GM19025 (cell line): ENCODE measurements around the gene HSPA12B.

Experiments
- ATAC-seq: cut with Tn5 transposase; IDR thresholded peaks from one replicate; pipeline ENCODE4 v1.9.1; 2021; ENCODE audit warnings: mild to moderate bottlenecking, low read depth, moderate library complexity; ENCODE audit not compliant: unreplicated experiment

The HSPA12B gene

DNA sequence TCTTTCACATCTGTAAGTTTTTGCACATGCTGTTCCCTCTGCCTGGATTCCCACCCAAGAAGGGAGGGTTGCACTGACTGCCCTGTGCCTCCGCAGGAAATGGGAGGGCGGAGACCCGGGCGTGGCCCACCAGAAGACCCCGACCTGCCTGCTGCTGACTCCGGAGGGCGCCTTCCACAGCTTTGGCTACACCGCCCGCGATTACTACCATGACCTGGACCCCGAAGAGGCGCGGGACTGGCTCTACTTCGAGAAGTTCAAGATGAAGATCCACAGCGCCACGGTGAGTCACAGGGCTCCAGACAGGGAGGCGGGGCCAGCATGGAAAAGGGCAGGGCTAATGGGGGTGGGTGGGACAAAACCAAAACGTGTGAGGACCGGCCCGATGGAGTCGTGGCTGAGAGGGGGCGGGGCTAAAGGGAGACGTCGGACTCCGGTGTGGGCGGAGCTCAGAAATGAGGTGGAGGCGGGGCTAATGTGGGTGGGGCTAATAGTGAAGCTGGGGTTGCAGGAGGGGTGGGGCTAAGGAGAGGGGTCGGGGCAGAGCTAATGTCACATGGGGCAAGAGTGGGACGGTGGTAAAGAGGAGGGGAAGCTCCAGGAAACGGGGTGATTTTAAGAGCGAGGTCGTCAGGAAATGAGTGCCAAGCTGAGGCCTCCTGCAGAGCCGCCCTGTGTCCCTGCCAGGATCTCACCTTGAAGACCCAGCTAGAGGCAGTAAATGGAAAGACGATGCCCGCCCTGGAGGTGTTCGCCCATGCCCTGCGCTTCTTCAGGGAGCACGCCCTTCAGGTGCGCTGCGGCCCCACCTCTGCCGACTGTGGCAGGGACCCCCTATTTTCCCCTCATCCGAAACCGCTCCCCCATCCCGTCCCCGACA is 12.6 kb downstream of the HSPA12B start:
- peak; percentile 41 for ATAC-seq

DNA sequence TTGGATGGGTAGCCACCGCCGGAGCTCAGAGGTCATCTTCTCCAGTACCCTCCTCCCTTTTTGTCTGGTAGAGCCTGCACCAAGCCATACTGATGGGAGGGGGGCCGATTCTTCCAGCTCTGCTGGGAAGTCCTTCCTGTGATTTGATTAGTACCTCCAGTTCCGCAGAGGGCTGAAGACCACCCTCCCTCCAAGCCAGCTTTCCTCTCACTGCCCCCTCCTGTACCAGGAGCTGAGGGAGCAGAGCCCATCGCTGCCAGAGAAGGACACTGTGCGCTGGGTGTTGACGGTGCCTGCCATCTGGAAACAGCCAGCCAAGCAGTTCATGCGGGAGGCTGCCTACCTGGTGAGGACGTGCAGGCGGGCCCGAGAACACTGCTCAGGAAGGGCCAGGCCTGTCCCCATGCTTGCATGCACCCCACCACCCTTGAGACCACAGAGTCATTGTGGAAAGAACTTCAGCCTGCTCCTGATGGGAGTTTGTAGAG is 13.2 kb downstream of the HSPA12B start:
- no peak for ATAC-seq

DNA sequence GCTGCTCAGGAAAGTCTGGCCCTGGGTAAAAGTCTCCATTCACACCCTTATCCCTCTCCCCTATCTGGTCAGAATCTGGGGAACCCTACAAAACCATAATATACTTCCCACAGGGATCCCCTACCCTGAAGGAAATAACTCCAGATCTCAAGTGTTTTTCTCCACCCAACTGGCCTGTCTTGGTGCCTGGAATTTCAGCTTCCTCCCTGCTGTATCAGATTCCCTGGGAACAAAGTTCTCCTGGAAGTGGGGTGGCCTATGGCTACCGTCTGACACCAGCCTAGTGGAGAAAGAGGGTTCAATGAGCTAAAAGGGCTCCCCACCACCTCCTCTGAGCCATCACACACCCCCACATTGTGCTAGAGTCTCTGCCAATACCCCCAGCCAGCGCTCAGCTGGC is 15.0 kb downstream of the HSPA12B start:
- ATAC-seq: no peak

DNA sequence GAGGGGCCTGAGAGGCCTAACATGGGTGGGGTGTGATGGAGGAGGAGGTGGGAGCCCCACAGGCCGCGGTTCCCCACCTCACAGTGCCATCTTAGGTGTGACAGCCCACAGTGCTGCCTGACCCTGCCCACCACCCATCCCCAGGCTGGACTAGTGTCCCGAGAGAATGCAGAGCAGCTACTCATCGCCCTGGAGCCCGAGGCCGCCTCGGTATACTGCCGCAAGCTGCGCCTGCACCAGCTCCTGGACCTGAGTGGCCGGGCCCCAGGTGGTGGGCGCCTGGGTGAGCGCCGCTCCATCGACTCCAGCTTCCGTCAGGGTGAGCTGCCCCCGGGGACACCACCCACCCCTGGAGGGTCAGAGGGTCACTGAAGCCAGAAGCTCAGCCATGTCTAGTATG is 15.6 kb downstream of the HSPA12B start:
- ATAC-seq: no peak

DNA sequence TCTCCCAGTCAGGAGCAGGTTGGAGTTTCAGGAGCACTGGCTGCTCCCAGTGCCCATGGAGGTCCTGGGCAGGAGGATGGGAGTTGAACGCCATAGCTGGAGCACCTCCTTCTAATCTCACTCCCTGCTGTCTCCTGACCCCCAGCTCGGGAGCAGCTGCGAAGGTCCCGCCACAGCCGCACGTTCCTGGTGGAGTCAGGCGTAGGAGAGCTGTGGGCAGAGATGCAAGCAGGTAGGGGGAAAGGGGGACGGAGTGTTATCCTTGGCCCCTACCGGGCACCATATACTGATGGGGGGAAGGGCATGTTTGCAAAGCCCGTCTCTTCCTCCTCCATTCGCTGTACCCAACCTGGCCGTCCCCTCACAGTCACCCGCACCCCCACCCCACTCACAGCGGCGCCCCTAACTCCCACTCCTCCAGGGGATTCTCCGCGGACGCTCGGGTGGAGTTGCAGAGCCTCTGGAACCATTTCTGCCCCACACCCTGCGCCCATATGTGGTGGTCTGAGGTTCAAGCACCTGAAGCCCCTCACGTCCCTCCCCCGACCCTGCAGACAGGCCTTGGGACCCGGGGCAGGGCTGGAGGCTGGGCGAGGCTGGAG is 16.7 kb downstream of the HSPA12B start:
- ATAC-seq: no peak

DNA sequence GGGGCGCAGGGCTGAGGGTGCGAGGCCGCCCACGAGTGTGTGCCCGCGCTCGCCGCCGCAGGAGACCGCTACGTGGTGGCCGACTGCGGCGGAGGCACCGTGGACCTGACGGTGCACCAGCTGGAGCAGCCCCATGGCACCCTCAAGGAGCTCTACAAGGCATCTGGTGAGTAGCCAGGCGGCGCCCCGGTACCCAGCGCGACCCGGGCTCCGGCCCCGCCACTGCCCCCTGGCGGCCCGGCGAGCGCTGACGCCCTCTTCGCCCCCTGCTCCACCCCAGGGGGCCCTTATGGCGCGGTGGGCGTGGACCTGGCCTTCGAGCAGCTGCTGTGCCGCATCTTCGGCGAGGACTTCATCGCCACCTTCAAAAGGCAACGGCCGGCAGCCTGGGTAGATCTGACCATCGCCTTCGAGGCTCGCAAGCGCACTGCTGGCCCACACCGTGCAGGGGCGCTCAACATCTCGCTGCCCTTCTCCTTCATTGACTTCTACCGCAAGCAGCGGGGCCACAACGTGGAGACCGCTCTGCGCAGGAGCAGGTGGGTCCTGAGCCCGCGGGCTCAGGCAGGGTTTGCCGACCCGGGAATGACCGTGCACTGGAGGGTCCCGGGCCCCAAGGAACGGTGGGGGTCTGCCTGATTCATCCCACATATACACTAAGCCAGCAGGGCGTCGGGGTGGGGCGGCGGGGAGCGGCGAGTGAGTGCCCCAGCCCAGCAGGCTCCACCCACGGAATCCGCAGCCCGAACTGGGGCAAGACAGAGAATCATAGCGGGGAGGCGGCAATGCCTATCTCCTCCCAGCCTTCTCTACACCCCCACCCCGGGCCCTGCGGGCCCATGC is 17.4 kb downstream of the HSPA12B start:
- ATAC-seq: no peak

DNA sequence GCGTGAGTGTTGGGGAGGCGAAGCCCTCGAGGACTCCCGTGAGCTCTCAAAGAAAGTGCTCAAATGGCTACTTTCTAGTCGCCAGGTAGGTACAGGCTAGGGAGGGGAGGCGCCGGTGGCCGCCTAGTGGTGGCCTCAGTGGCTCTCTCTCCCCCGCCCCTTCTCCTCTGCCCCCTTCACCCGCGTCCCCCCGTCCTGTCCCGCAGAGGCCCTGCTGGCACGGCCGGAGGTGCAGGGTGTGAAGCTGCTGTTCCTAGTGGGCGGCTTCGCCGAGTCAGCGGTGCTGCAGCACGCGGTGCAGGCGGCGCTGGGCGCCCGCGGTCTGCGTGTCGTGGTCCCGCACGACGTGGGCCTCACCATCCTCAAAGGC is 18.8 kb downstream of the HSPA12B start:
- ATAC-seq: no peak

DNA sequence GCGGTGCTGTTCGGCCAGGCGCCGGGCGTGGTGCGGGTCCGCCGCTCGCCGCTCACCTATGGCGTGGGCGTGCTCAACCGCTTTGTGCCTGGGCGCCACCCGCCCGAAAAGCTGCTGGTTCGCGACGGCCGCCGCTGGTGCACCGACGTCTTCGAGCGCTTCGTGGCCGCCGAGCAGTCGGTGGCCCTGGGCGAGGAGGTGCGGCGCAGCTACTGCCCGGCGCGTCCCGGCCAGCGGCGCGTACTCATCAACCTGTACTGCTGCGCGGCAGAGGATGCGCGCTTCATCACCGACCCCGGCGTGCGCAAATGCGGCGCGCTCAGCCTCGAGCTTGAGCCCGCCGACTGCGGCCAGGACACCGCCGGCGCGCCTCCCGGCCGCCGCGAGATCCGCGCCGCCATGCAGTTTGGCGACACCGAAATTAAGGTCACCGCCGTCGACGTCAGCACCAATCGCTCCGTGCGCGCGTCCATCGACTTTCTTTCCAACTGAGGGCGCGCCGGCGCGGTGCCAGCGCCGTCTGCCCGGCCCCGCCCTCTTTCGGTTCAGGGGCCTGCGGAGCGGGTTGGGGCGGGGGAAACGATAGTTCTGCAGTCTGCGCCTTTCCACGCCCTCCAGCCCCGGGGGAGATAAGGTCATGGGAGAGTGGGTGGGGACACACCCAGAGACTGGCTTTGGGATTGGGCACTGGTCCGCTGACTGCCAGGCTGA is 19.3 kb downstream of the HSPA12B start:
- no peak for ATAC-seq

DNA sequence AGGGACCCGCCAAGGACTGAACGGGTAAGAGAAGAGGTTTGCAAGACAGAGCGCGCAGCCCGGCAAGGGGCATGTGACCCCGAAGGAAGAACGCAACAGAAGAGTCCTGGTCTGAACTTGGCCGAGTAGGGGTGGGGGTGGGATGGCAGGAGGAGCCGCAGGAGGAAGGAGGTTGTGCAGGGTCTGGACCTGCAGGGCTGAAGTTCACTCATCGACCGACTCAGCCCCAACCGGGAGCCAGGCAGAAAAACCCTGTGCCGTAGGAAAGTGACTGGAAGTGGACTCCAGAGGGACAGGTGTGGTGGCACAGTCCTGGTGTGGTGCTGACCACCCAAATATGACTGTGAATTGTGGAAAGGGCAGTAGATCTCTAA is 19.9 kb downstream of the HSPA12B start:
- ATAC-seq: no peak

DNA sequence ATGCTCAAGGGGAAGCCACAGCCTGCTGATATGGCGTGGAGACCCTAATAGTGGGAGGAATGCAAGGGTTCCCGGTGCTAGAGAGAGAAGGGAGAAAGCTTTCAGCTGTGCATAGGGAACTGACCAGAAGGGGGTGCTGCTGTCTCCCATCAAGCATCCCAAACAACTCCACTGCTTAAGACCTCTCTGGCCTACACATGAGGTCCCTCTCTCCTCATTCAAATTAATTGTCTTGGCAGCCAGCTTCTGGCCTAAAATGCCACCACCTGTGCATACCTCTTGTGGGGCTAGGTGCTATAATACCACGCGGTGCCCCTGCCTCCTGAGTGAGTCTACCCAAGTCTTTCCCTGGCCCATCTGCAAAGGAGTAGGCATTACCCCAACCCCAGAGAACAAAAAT is 20.6 kb downstream of the HSPA12B start:
- no peak for ATAC-seq

DNA sequence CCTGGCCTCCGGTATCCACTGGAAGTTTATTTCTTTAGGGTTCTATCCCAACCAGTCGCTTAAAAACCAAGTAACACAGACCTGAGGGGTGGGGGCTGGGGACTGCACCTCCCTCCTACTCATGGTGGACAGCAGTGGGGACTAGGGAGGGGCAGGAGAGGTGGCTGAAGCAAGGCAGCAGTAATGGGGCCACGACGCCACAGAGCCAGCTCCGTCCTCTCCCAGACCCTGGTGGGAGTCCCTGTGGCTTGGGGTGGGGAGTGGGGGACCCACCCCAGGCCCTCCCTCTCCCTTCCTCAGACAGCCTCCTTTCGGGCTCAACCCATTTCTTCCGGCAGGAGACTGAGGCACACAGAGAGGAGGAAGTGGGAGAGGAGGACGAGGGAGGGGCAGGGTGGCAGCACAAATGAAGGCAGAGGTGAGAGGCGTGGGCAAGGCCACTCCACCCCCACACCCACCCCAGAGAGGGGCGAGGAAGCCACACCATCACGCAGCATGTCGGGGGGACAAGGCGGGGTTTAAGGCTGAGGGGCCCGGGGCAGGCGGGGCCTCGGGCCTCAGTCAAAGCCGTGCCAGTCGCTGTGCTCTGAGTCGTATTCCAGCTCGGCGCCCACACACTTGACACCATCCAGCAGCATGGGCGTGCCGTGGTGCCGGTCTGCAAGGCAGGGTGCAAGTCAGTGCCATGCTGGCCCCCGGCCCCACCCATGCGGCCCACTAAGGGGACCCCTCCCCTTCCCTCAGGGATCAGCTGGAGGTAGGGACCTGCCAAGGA is 21.2 kb downstream of the HSPA12B start:
- ATAC-seq: no peak

DNA sequence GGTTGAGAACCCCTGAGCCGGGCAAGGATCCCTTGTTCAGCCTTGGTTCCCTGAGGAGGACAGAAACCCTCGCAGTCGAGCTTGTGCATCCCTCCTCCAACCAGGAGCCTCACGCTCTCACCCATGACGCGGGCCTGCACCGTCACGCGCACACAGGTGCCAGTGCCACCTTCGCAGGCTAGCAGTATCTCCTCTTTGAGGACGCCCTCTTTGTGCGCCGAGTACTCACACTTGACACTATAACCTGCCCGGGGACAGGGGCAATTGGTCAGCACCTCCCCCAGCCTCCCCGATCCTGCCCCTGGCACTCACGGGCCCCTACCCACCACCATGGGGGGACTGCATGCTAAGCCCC is 21.8 kb downstream of the HSPA12B start:
- ATAC-seq: no peak

DNA sequence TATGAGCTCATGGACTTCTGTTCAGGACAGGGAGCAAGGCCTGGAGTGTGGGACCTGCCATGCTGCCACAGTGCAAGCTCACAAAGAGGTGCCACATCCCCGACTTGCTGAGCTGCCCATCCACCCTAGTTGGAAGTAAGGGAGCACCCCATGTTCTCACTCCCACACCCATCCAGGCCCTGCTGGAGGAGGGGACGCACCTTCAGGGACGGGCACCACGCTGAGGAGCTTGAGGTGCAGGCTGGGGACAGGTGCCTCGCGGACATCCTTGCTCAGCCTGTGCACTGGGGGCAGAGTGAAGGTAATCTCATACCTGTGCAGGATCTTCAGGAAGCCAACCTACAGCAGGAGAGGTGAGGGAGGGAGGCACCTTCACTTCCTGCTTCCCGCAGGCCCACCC is 22.8 kb downstream of the HSPA12B start:
- ATAC-seq: no peak

DNA sequence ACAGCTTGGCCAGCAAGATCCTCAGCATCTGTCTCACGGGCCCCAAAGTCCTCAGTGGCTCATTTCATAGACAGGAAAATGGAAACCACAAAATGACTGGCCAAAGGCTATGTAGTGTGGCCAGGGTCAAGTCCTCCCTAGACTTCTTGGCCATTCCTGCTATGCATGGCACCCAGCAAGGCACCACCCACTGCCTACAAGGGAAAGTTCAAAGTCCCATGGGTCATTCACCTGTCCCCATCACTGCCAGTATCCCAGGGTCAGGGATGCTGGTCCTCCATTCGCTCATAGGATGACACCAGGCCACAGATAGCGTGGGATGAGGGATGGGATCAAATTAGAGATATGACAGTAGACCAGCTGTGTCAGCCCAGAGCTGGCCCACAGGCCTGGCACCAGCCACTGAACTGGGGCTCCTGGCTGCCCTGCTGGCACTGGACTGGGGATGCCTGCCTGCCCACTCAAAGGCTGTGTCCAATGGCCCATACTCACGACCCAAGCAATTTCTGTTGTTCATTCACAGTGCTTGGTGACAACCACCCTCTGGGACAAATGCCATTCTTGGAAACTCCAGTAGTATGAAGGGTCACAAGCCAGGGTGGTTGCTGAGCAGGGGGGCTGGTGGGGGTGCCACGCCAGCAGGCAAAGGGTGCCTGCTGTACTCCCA is 23.5 kb downstream of the HSPA12B start:
- ATAC-seq: no peak

DNA sequence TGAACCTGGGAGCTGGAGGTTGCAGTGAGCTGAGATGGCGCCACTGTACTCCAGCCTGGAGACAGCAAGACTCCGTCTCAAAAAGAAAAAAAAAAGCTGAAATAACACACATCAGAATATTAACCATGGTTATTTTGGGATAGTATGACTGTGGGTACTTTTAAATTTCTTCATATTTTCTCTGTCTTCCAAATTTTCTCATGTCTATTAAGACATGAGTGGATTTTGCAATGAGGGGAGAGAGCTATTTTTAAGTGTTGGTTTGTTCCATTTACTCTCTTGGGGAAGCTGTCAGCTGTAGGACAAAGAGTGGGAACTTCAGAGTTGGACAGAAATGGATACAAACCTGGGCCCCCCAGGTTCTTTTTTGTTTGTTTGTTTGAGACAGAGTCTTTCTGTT is 24.8 kb downstream of the HSPA12B start:
- ATAC-seq: no peak

DNA sequence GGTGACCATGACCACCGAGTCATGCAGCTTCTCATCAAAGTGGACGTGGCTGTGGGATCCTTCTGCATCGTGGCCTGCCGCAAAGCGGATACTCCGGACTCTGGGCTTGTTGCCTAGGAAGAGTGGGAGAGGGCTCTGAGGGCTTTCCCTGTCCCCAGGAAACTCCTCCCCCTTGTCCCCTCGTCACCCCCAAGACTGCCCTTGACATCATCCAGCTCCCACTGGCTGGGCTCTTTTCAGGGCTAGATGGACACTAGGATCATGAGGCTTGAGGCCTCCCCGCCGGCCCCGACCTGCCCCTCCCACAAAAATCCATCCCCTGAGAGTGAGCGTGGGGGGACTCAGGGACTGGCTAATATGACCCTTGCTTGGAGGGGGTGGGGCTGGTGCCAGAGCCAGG is 26.1 kb downstream of the HSPA12B start:
- ATAC-seq: no peak

DNA sequence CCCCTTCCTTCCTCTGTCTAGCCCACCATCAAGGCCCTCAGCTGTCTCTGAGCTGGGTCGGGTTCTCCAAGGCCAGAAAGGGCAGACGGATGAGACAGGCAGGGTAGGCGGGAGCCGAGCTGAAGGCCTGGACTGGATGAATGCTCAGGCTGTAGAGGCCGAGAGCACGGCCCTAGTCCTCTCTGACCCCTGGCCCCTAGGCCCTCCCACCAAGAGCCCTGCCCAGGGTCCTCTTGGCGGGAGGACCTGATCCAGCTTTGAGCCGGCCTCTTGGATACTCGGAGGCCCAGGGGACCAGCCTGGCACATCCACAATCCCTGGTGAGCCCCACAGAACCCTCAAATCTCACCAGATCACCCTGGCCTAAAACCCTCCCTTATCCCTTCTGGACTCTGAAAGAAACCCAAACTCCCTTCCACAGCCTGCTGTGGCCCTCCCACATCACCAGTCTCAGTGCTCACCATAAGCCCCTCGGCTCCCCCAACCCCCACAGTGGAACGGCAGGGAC is 26.9 kb downstream of the HSPA12B start:
- no peak for ATAC-seq

DNA sequence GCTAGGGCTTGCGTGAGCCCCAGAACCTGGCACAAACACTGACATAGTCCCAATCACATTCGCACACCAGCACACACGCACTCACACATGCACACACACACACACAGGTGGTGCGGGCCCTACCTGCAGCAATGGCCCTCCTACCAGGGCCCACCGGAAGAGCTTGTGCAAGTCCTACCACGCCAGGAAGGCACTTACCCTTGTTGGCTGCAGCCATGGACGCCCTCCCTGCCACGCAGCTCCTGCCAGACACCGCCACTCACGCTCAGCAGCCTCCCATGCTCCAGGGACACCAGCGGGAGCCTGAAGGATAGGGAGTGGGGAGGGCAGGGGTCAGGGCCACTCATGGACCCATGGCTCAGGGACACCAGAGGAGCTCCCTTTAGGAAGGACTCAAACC is 27.4 kb downstream of the HSPA12B start:
- no peak for ATAC-seq

DNA sequence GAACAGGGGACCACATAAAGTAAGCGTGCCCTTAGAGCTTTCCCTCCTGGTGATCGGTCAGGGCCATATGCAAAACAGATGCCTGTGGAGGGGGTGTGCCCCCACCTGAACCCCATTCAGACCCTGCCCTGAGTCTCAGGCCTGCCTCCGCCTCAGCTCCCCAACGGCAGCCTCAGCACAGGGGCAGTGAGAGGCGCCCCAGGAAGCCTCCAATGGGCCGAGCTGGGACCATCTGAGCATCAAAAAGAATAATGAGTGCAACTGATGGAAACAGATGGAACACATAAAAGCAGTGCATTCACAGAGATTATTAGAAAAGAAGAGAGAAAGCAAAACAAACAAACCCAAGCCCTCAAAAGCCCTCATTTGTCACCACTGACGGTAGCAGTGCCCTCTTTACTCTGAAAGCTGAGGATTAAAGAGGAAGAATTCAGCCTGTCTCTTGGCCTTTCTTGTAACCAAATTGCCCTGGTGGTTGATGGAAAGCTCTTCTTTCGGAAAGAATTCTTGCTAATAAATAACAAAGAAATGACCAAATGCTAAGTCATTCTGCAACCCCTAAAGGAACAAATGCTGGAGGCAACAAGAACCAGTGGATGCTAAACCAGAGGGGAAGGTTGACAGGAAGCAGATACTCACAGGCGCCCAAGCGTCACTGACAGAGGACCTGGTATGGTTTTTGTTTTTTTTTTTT is 28.3 kb downstream of the HSPA12B start:
- ATAC-seq: no peak
